Thymus (tissue), 11 donors: ENCODE data around the gene TRMT2A. TPM values are rescaled to one million over a fixed set of nuclear protein-coding genes. Genes with fewer than 3 reads are reported as not detected.

ENCODE experiments used
- DNase-seq, 9 donors: peaks; one replicate each; pipeline ENCODE4 v3.0.0-alpha.2; 2013; ENCODE audit warnings: low spot score in 9 of 9, low read depth in 6 of 9, missing footprints in 1 of 9
- H3K27ac ChIP-seq, 2 donors: one replicate each; pipeline ENCODE4 v1.5.1; 2013; ENCODE audit warnings: control low read depth in 1 of 2, low read depth in 1 of 2, low read length in 1 of 2, mild to moderate bottlenecking in 1 of 2, moderate library complexity in 1 of 2
- H3K27me3 ChIP-seq, 2 donors: one replicate each; pipeline ENCODE4 v1.5.1; 2013; ENCODE audit warnings: low read length in 1 of 2; ENCODE audit not compliant: control insufficient read depth in 2 of 2, insufficient read depth in 1 of 2
- H3K36me3 ChIP-seq, 2 donors: one replicate each; pipeline ENCODE4 v1.5.1; 2013; ENCODE audit warnings: low read length in 1 of 2, mild to moderate bottlenecking in 1 of 2, moderate library complexity in 1 of 2; ENCODE audit not compliant: control insufficient read depth in 2 of 2, insufficient read depth in 2 of 2
- H3K4me1 ChIP-seq, 2 donors: one replicate each; pipeline ENCODE4 v1.5.1; 2013; ENCODE audit warnings: low read length in 2 of 2; ENCODE audit not compliant: control insufficient read depth in 2 of 2, insufficient read depth in 2 of 2
- H3K4me3 ChIP-seq, 2 donors: one replicate each; pipeline ENCODE4 v1.5.1; 2013; ENCODE audit warnings: low read length in 2 of 2, control low read depth in 1 of 2, mild to moderate bottlenecking in 1 of 2
- H3K9me3 ChIP-seq, 2 donors: one replicate each; pipeline ENCODE4 v1.5.1; 2013; ENCODE audit warnings: low read length in 1 of 2, mild to moderate bottlenecking in 1 of 2; ENCODE audit not compliant: control insufficient read depth in 2 of 2, insufficient read depth in 1 of 2
- WGBS: extraction: QIAGEN DNeasy Blood & Tissue Kit; methylation state at CpG from one replicate; pipeline ENCODE4 v1.1.7; 2013; 5-methylcytosine and 5-hydroxymethylcytosine counted together
- polyA plus RNA-seq: library from polyadenylated mRNA; stranded (reverse); fragments of 200-250 nt; gene quantifications from one replicate; pipeline ENCODE4 v1.2.3, GENCODE V29; 2013
- total RNA-seq: library from RNA; stranded (reverse); fragments of 120-200 nt; gene quantifications from one replicate; pipeline ENCODE4 v1.2.4, GENCODE V29; 2013
- donor health status: healthy.

Gene TRMT2A
- total and polyA plus RNA-seq, 2 donors, result 69.3 to 92.4 TPM

GRCh38 chr22:20137671-20138416 lies 20.8 kb upstream of the TRMT2A start:
- H3K9me3 ChIP-seq, result no peaks in the 10 kb centered on the region
- peaks cover 4 to 22% of the 10 kb centered on the region in 2 donors for H3K36me3 ChIP-seq
- H3K27me3 ChIP-seq, result no peaks in the 10 kb centered on the region
- H3K4me1 ChIP-seq, result peaks cover 3 to 9% of the 10 kb centered on the region in 2 donors
- H3K27ac ChIP-seq, result no peak overlapping the region
- WGBS, result 53% methylated on average over 26 of the region's 26 CpGs
- H3K4me3 ChIP-seq, result no peak overlapping the region
- DNase-seq, result no peak

- no peak for DNase-seq
- no peak overlapping the region for H3K4me3 ChIP-seq
- WGBS, result 90% methylated on average over 13 of the region's 13 CpGs
- H3K4me1 ChIP-seq, result peaks cover 9 to 16% of the 10 kb centered on the region in 2 donors
- H3K9me3 ChIP-seq, result no peaks in the 10 kb centered on the region
- H3K36me3 ChIP-seq, result peaks cover 4 to 21% of the 10 kb centered on the region in 2 donors
- H3K27ac ChIP-seq, result no peak overlapping the region
- H3K27me3 ChIP-seq, result no peaks in the 10 kb centered on the region
These were observed 20.1 kb upstream of the TRMT2A start for GRCh38 chr22:20137113-20137512.

- Histone ChIP-seq H3K9me3 (no peaks in the 10 kb centered on the region), H3K4me1 (peaks cover 10 to 17% of the 10 kb centered on the region in 2 donors), H3K27ac (no peak overlapping the region), H3K27me3 (no peaks in the 10 kb centered on the region), H3K36me3 (peaks cover 4 to 16% of the 10 kb centered on the region in 2 donors), H3K4me3 (no peak overlapping the region)
- no peak for DNase-seq
- 98% methylated on average over 5 of the region's 5 CpGs for whole genome bisulfite sequencing
These were observed 19.5 kb upstream of the TRMT2A start for GRCh38 chr22:20136603-20136873.

- Histone ChIP-seq H3K36me3 (peaks cover 4 to 12% of the 10 kb centered on the region in 2 donors), H3K27ac (no peak overlapping the region), H3K9me3 (no peaks in the 10 kb centered on the region), H3K4me3 (no peak overlapping the region), H3K27me3 (no peaks in the 10 kb centered on the region), H3K4me1 (peaks cover 10 to 17% of the 10 kb centered on the region in 2 donors)
- WGBS, result 95% methylated on average over 25 of the region's 25 CpGs
- no peak for DNase-seq
These were observed 19.0 kb upstream of the TRMT2A start for GRCh38 chr22:20135806-20136602.

- DNase-seq, result no peak
- H3K4me3 ChIP-seq, result no peak overlapping the region
- H3K27me3 ChIP-seq, result no peaks in the 10 kb centered on the region
- WGBS, result 96% methylated on average over 4 of the region's 4 CpGs
- no peaks in the 10 kb centered on the region for H3K9me3 ChIP-seq
- H3K36me3 ChIP-seq, result peaks cover 4 to 12% of the 10 kb centered on the region in 2 donors
- H3K4me1 ChIP-seq, result peaks cover 11 to 24% of the 10 kb centered on the region in 2 donors
- H3K27ac ChIP-seq, result no peak overlapping the region
These were observed 18.2 kb upstream of the TRMT2A start for GRCh38 chr22:20135265-20135664.

- 96% methylated on average over 12 of the region's 12 CpGs for WGBS
These were observed 17.0 kb upstream of the TRMT2A start for GRCh38 chr22:20133930-20134549.

GRCh38 chr22:20132686-20133246 lies 15.7 kb upstream of the TRMT2A start:
- H3K4me1 ChIP-seq, result peaks cover 20 to 46% of the 10 kb centered on the region in 2 donors
- H3K9me3 ChIP-seq, result no peaks in the 10 kb centered on the region
- no peak overlapping the region for H3K27ac ChIP-seq
- peak overlapping the region; percentile 54 to 75 for H3K4me3 ChIP-seq
- no peak for DNase-seq
- peaks cover 0 to 11% of the 10 kb centered on the region in 2 donors for H3K36me3 ChIP-seq
- no peaks in the 10 kb centered on the region for H3K27me3 ChIP-seq
- 86% methylated on average over 16 of the region's 16 CpGs for WGBS

More at GRCh38 chr22:20133930-20134549, 17.0 kb upstream of the TRMT2A start:
- Histone ChIP-seq H3K27ac (no peak overlapping the region), H3K36me3 (peaks cover 1 to 2% of the 10 kb centered on the region in 2 donors), H3K27me3 (no peaks in the 10 kb centered on the region), H3K4me1 (peaks cover 15 to 36% of the 10 kb centered on the region in 2 donors), H3K9me3 (no peaks in the 10 kb centered on the region), H3K4me3 (no peak overlapping the region)
- DNase-seq, result no peak

- Histone ChIP-seq H3K36me3 (peaks cover 5 to 18% of the 10 kb centered on the region in 2 donors), H3K4me1 (peaks cover 20 to 43% of the 10 kb centered on the region in 2 donors), H3K27ac (no peak overlapping the region), H3K27me3 (no peaks in the 10 kb centered on the region), H3K9me3 (no peaks in the 10 kb centered on the region), H3K4me3 (peak overlapping the region; percentile 54 to 75)
- WGBS, result 1% methylated on average over 72 of the region's 72 CpGs
- DNase-seq, result no peak
These were observed 15.0 kb upstream of the TRMT2A start for GRCh38 chr22:20131859-20132685.
